ENCODE measurements around the gene PEX6. TPM values are rescaled to one million over a fixed set of nuclear protein-coding genes. Genes with fewer than 3 reads are reported as not detected.

The PEX6 gene
- total and polyA plus RNA-seq, 2 of the 13 experiments (the other 11 are each of a cell fraction or from before 2014, with no cell fraction given) = 5.1 to 6.7 TPM

DNA sequence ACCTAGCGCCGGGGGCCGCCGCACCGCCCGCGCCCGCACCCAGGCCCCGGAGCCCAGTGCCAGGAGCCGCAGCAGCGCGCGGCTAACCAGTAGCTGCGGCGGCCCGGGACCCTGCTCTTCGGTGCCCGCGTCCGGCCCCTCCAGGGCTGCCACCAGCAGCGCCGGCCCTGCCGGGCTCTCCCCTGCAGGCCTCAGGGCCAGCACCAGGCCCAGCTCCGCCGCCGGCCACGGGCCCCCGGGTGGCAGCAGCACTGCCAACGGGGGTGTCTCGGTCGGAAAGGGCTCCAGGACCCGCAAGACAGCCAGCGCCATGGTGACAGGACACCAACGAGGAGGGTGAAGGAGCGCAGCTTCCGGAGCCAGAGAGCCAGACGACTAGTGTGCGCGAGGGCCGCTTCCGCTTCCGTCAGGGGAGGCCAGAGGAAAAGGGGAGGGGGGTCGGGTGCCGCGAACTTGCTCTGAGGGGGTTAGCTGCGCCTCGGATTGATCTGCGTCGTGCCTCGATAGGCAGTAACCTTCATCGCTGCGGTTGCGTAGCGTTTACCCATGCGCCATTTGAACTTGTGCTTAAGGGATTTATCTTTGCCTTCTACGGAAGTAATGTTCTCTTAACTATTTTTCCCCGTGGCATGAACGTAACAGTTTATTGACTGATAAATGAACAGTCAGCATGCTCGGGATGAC lies at the start of gene PEX6 (continued):
- TF ChIP-seq IRF1 (CRISPR knock-in tag; IDR thresholded peaks at IDR 0.05; ENCODE audit: low read depth) (no peak), ZNF292 (CRISPR knock-in tag; IDR thresholded peaks at IDR 0.05; ENCODE audit: borderline replicate concordance, low read depth) (peak; percentile 84; the same call in 1 of the 2 replicates), ZNF616 (CRISPR knock-in tag; IDR thresholded peaks at IDR 0.05; ENCODE audit: low read depth) (no peak), GLI4 (CRISPR knock-in tag; IDR thresholded peaks at IDR 0.05; ENCODE audit: borderline replicate concordance) (peak; percentile 88; the same call in 1 of the 2 replicates), RBFOX2 (IDR thresholded peaks at IDR 0.05; ENCODE audit: low read depth, low read length) (peak; percentile 98), HNRNPLL (IDR thresholded peaks at IDR 0.05; ENCODE audit: low read depth, low read length, poor library complexity, severe bottlenecking) (peak; percentile 98), ATF1 (CRISPR knock-in tag; IDR thresholded peaks at IDR 0.05) (no peak), MIXL1 (CRISPR knock-in tag; IDR thresholded peaks at IDR 0.05) (no peak; the same call in none of the 2 replicates), ZNF430 (CRISPR knock-in tag; IDR thresholded peaks at IDR 0.05) (no peak), ZNF484 (CRISPR knock-in tag; IDR thresholded peaks at IDR 0.05; ENCODE audit: borderline replicate concordance, low read depth) (no peak), TOPORS (CRISPR knock-in tag; IDR thresholded peaks at IDR 0.05) (no peak), ZNF207 (IDR thresholded peaks at IDR 0.05; ENCODE audit: borderline replicate concordance) (no peak), HNRNPH1 (optimal IDR thresholded peaks at IDR 0.05; ENCODE audit: low read depth, low read length) (peak; percentile 91), ZNF160 (CRISPR knock-in tag; IDR thresholded peaks at IDR 0.05) (no peak)
- TF ChIP-seq, protein P1, sequence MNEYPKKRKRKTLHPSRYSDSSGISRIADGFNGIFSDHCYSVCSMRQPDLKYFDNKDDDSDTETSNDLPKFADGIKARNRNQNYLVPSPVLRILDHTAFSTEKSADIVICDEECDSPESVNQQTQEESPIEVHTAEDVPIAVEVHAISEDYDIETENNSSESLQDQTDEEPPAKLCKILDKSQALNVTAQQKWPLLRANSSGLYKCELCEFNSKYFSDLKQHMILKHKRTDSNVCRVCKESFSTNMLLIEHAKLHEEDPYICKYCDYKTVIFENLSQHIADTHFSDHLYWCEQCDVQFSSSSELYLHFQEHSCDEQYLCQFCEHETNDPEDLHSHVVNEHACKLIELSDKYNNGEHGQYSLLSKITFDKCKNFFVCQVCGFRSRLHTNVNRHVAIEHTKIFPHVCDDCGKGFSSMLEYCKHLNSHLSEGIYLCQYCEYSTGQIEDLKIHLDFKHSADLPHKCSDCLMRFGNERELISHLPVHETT (CRISPR knock-in tag; conservative IDR thresholded peaks at IDR 0.05) = no peak; the same call in 1 of the 2 replicates
- TF ChIP-seq, protein P2, sequence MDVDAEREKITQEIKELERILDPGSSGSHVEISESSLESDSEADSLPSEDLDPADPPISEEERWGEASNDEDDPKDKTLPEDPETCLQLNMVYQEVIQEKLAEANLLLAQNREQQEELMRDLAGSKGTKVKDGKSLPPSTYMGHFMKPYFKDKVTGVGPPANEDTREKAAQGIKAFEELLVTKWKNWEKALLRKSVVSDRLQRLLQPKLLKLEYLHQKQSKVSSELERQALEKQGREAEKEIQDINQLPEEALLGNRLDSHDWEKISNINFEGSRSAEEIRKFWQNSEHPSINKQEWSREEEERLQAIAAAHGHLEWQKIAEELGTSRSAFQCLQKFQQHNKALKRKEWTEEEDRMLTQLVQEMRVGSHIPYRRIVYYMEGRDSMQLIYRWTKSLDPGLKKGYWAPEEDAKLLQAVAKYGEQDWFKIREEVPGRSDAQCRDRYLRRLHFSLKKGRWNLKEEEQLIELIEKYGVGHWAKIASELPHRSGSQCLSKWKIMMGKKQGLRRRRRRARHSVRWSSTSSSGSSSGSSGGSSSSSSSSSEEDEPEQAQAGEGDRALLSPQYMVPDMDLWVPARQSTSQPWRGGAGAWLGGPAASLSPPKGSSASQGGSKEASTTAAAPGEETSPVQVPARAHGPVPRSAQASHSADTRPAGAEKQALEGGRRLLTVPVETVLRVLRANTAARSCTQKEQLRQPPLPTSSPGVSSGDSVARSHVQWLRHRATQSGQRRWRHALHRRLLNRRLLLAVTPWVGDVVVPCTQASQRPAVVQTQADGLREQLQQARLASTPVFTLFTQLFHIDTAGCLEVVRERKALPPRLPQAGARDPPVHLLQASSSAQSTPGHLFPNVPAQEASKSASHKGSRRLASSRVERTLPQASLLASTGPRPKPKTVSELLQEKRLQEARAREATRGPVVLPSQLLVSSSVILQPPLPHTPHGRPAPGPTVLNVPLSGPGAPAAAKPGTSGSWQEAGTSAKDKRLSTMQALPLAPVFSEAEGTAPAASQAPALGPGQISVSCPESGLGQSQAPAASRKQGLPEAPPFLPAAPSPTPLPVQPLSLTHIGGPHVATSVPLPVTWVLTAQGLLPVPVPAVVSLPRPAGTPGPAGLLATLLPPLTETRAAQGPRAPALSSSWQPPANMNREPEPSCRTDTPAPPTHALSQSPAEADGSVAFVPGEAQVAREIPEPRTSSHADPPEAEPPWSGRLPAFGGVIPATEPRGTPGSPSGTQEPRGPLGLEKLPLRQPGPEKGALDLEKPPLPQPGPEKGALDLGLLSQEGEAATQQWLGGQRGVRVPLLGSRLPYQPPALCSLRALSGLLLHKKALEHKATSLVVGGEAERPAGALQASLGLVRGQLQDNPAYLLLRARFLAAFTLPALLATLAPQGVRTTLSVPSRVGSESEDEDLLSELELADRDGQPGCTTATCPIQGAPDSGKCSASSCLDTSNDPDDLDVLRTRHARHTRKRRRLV (CRISPR knock-in tag; IDR thresholded peaks at IDR 0.05) = no peak
- TF ChIP-seq, protein P3, sequence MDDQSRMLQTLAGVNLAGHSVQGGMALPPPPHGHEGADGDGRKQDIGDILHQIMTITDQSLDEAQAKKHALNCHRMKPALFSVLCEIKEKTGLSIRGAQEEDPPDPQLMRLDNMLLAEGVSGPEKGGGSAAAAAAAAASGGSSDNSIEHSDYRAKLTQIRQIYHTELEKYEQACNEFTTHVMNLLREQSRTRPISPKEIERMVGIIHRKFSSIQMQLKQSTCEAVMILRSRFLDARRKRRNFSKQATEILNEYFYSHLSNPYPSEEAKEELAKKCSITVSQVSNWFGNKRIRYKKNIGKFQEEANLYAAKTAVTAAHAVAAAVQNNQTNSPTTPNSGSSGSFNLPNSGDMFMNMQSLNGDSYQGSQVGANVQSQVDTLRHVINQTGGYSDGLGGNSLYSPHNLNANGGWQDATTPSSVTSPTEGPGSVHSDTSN (CRISPR knock-in tag; IDR thresholded peaks at IDR 0.05; ENCODE audit: borderline replicate concordance) = no peak

All from HepG2 (cell line).